Measurements from ENCODE around the gene AGBL3. TPM values are rescaled to one million over a fixed set of nuclear protein-coding genes. Genes with fewer than 3 reads are reported as not detected.

Gene AGBL3
- polyA plus RNA-seq, 1 donor from 2014 or later, result 1.3 TPM

GRCh38 chr7:135158141-135158655 lies 171.9 kb downstream of the AGBL3 start:
- H3K36me3 Mint-ChIP-seq, result peaks cover 17% of the 10 kb centered on the region
- peaks cover 0 to 27% (median 13%) of the 10 kb centered on the region in 3 donors for H3K9me3 Mint-ChIP-seq
- no peak overlapping the region for H3K27ac Mint-ChIP-seq
- no peaks in the 10 kb centered on the region for H3K27me3 Mint-ChIP-seq
- H3K4me1 Mint-ChIP-seq, result peaks cover 43 to 53% (median 48%) of the 10 kb centered on the region in 3 donors
- H3K4me3 Mint-ChIP-seq, result no peak overlapping the region

GRCh38 chr7:135158874-135159273 lies 172.6 kb downstream of the AGBL3 start:
- H3K36me3 Mint-ChIP-seq, result peaks cover 14% of the 10 kb centered on the region
- H3K9me3 Mint-ChIP-seq, result peaks cover 0 to 27% (median 11%) of the 10 kb centered on the region in 3 donors
- peaks cover 43 to 49% (median 45%) of the 10 kb centered on the region in 3 donors for H3K4me1 Mint-ChIP-seq
- H3K27ac Mint-ChIP-seq, result peak overlapping the region in 1 of 3 donors; percentile 73
- no peak overlapping the region for H3K4me3 Mint-ChIP-seq
- no peaks in the 10 kb centered on the region for H3K27me3 Mint-ChIP-seq

GRCh38 chr7:135159359-135160085 lies 173.2 kb downstream of the AGBL3 start:
- Mint-ChIP-seq H3K4me1 (peaks cover 39 to 44% (median 44%) of the 10 kb centered on the region in 3 donors), H3K36me3 (peaks cover 8% of the 10 kb centered on the region), H3K27ac (peak overlapping the region; percentile 34 to 93 (median 70)), H3K27me3 (no peaks in the 10 kb centered on the region), H3K9me3 (peaks cover 0 to 27% (median 11%) of the 10 kb centered on the region in 3 donors), H3K4me3 (peak overlapping the region in 3 of 4 donors; percentile 46 to 87 (median 77))

GRCh38 chr7:135160098-135160857 lies 174.0 kb downstream of the AGBL3 start:
- peaks cover 0 to 20% (median 10%) of the 10 kb centered on the region in 3 donors for H3K9me3 Mint-ChIP-seq
- no peaks in the 10 kb centered on the region for H3K27me3 Mint-ChIP-seq
- peaks cover 8% of the 10 kb centered on the region for H3K36me3 Mint-ChIP-seq
- peak overlapping the region; percentile 46 to 87 (median 66) for H3K4me3 Mint-ChIP-seq
- peaks cover 39 to 42% (median 40%) of the 10 kb centered on the region in 3 donors for H3K4me1 Mint-ChIP-seq
- peak overlapping the region; percentile 70 to 93 (median 84) for H3K27ac Mint-ChIP-seq

GRCh38 chr7:135160858-135161653 lies 174.7 kb downstream of the AGBL3 start:
- Mint-ChIP-seq H3K4me3 (peak overlapping the region; percentile 27 to 87 (median 56)), H3K27me3 (no peaks in the 10 kb centered on the region), H3K4me1 (peaks cover 39 to 46% (median 43%) of the 10 kb centered on the region in 3 donors), H3K36me3 (peaks cover 8% of the 10 kb centered on the region), H3K9me3 (peaks cover 0 to 16% (median 6%) of the 10 kb centered on the region in 3 donors), H3K27ac (peak overlapping the region; percentile 70 to 92 (median 84))

- peak overlapping the region in 2 of 4 donors; percentile 27 to 80 for H3K4me3 Mint-ChIP-seq
- peaks cover 38 to 43% (median 42%) of the 10 kb centered on the region in 3 donors for H3K4me1 Mint-ChIP-seq
- no peaks in the 10 kb centered on the region for H3K27me3 Mint-ChIP-seq
- H3K36me3 Mint-ChIP-seq, result peaks cover 6% of the 10 kb centered on the region
- peaks cover 0 to 10% (median 3%) of the 10 kb centered on the region in 3 donors for H3K9me3 Mint-ChIP-seq
- peak overlapping the region in 2 of 3 donors; percentile 63 to 92 for H3K27ac Mint-ChIP-seq
Observed at GRCh38 chr7:135161669-135162068, 175.4 kb downstream of the AGBL3 start.

- H3K27ac Mint-ChIP-seq, result peak overlapping the region; percentile 16 to 64 (median 53)
- H3K36me3 Mint-ChIP-seq, result peaks cover 6% of the 10 kb centered on the region
- no peak overlapping the region for H3K4me3 Mint-ChIP-seq
- no peaks in the 10 kb centered on the region for H3K27me3 Mint-ChIP-seq
- H3K4me1 Mint-ChIP-seq, result peaks cover 42 to 45% (median 44%) of the 10 kb centered on the region in 3 donors
- H3K9me3 Mint-ChIP-seq, result peaks cover 0 to 5% (median 0%) of the 10 kb centered on the region in 3 donors
Observed at GRCh38 chr7:135162382-135163001, 176.2 kb downstream of the AGBL3 start.

GRCh38 chr7:135164357-135165061 lies 178.2 kb downstream of the AGBL3 start:
- Mint-ChIP-seq H3K27me3 (no peaks in the 10 kb centered on the region), H3K4me3 (peak overlapping the region in 1 of 4 donors; percentile 55), H3K9me3 (peaks cover 0 to 5% (median 0%) of the 10 kb centered on the region in 3 donors), H3K4me1 (peaks cover 50 to 54% (median 51%) of the 10 kb centered on the region in 3 donors), H3K27ac (peak overlapping the region in 2 of 3 donors; percentile 78 to 86), H3K36me3 (peaks cover 6% of the 10 kb centered on the region)

- peaks cover 0 to 5% (median 0%) of the 10 kb centered on the region in 3 donors for H3K9me3 Mint-ChIP-seq
- H3K4me3 Mint-ChIP-seq, result no peak overlapping the region
- H3K36me3 Mint-ChIP-seq, result peaks cover 6% of the 10 kb centered on the region
- H3K4me1 Mint-ChIP-seq, result peaks cover 42 to 43% (median 42%) of the 10 kb centered on the region in 3 donors
- H3K27ac Mint-ChIP-seq, result peak overlapping the region; percentile 62 to 78 (median 76)
- H3K27me3 Mint-ChIP-seq, result no peaks in the 10 kb centered on the region
Observed at GRCh38 chr7:135165862-135166261, 179.6 kb downstream of the AGBL3 start.

GRCh38 chr7:135166338-135166990 lies 180.2 kb downstream of the AGBL3 start:
- peak overlapping the region in 2 of 3 donors; percentile 62 to 78 for H3K27ac Mint-ChIP-seq
- H3K9me3 Mint-ChIP-seq, result peaks cover 0 to 5% (median 0%) of the 10 kb centered on the region in 3 donors
- peaks cover 6% of the 10 kb centered on the region for H3K36me3 Mint-ChIP-seq
- peak overlapping the region in 2 of 4 donors; percentile 67 to 83 for H3K4me3 Mint-ChIP-seq
- H3K27me3 Mint-ChIP-seq, result no peaks in the 10 kb centered on the region
- H3K4me1 Mint-ChIP-seq, result peaks cover 39 to 40% (median 39%) of the 10 kb centered on the region in 3 donors

GRCh38 chr7:135167365-135167917 lies 181.1 kb downstream of the AGBL3 start:
- Mint-ChIP-seq H3K4me1 (peaks cover 38 to 42% (median 41%) of the 10 kb centered on the region in 3 donors), H3K36me3 (peaks cover 2% of the 10 kb centered on the region), H3K4me3 (peak overlapping the region in 2 of 4 donors; percentile 72 to 83), H3K27ac (peak overlapping the region; percentile 57 to 94 (median 89)), H3K9me3 (peaks cover 0 to 2% (median 0%) of the 10 kb centered on the region in 3 donors), H3K27me3 (no peaks in the 10 kb centered on the region)

GRCh38 chr7:135168001-135168400 lies 181.7 kb downstream of the AGBL3 start:
- peak overlapping the region; percentile 79 to 94 (median 89) for H3K27ac Mint-ChIP-seq
- no peaks in the 10 kb centered on the region for H3K36me3 Mint-ChIP-seq
- no peaks in the 10 kb centered on the region for H3K9me3 Mint-ChIP-seq
- no peaks in the 10 kb centered on the region for H3K27me3 Mint-ChIP-seq
- H3K4me1 Mint-ChIP-seq, result peaks cover 36 to 42% (median 37%) of the 10 kb centered on the region in 3 donors
- H3K4me3 Mint-ChIP-seq, result peak overlapping the region in 3 of 4 donors; percentile 36 to 98 (median 83)
